H9 (cell line): ENCODE data around the gene PMP22. TPM values are rescaled to one million over a fixed set of nuclear protein-coding genes. Genes with fewer than 3 reads are reported as not detected.

ENCODE experiments used
- DNase-seq: peaks from one replicate; pipeline ENCODE4 v3.0.0-alpha.2; 2017
- H2AFZ ChIP-seq: one replicate; pipeline ENCODE4 v1.6.1; 2013; ENCODE audit warnings: mild to moderate bottlenecking, low read length, control low read depth, moderate library complexity
- H2AK5ac ChIP-seq: 2 replicates; pipeline ENCODE4 v1.6.1; 2013; ENCODE audit warnings: low read length, control low read depth, mixed read lengths; ENCODE audit not compliant: insufficient read length
- H2BK120ac ChIP-seq: one replicate; pipeline ENCODE4 v1.6.1; 2013; ENCODE audit warnings: low read depth, mild to moderate bottlenecking, low read length, control low read depth, inconsistent platforms; ENCODE audit not compliant: poor library complexity, severe bottlenecking
- H2BK12ac ChIP-seq: 2 replicates; pipeline ENCODE4 v1.6.1; 2013; ENCODE audit warnings: low read length, control low read depth, mixed read lengths, low read depth; ENCODE audit not compliant: insufficient read length
- H2BK15ac ChIP-seq: 2 replicates; pipeline ENCODE4 v1.6.1; 2013; ENCODE audit warnings: low read depth, low read length, control low read depth
- H2BK20ac ChIP-seq: one replicate; pipeline ENCODE4 v1.6.1; 2013; ENCODE audit warnings: low read depth, mild to moderate bottlenecking, low read length, control low read depth, inconsistent platforms; ENCODE audit not compliant: poor library complexity, severe bottlenecking
- H2BK5ac ChIP-seq: 2 replicates; pipeline ENCODE4 v1.6.1; 2013; ENCODE audit warnings: low read length, control low read depth, mixed read lengths; ENCODE audit not compliant: insufficient read length
- H3K14ac ChIP-seq: 2 replicates; pipeline ENCODE4 v1.6.1; 2013; ENCODE audit warnings: low read length, control low read depth; ENCODE audit not compliant: insufficient read depth
- H3K18ac ChIP-seq: 2 replicates; pipeline ENCODE4 v1.6.1; 2013; ENCODE audit warnings: low read depth, mild to moderate bottlenecking, mixed read lengths, low read length, control low read depth; ENCODE audit not compliant: insufficient read length
- H3K23ac ChIP-seq: 2 replicates; pipeline ENCODE4 v1.6.1; 2013; ENCODE audit warnings: low read length, control low read depth, mixed read lengths, low read depth; ENCODE audit not compliant: insufficient read length
- H3K23me2 ChIP-seq: 2 replicates; pipeline ENCODE4 v1.6.1; 2013; ENCODE audit warnings: low read depth, mild to moderate bottlenecking, mixed read lengths, low read length, control low read depth; ENCODE audit not compliant: insufficient read length, poor library complexity, severe bottlenecking
- H3K27ac ChIP-seq: 2 replicates; pipeline ENCODE4 v1.5.1; 2013; ENCODE audit warnings: low read length, control low read depth, mixed read lengths, low read depth; ENCODE audit not compliant: insufficient read length
- H3K27me3 ChIP-seq: 2 replicates; pipeline ENCODE4 v1.6.1; 2013; ENCODE audit warnings: low read length, control low read depth, inconsistent platforms; ENCODE audit not compliant: insufficient read depth
- H3K4ac ChIP-seq: 2 replicates; pipeline ENCODE4 v1.6.1; 2013; ENCODE audit warnings: low read depth, mild to moderate bottlenecking, control low read depth, inconsistent platforms, low read length, moderate library complexity
- H3K4me1 ChIP-seq: 2 replicates; pipeline ENCODE4 v1.6.1; 2013; ENCODE audit warnings: low read length, control low read depth, inconsistent platforms; ENCODE audit not compliant: insufficient read depth
- H3K4me2 ChIP-seq: 2 replicates; pipeline ENCODE4 v1.6.1; 2013; ENCODE audit warnings: low read length, control low read depth, mixed read lengths; ENCODE audit not compliant: insufficient read length, insufficient read depth
- H3K56ac ChIP-seq: 2 replicates; pipeline ENCODE4 v1.6.1; 2013; ENCODE audit warnings: low read depth, mild to moderate bottlenecking, mixed read lengths, low read length, control low read depth; ENCODE audit not compliant: insufficient read length
- H3K79me1 ChIP-seq: 2 replicates; pipeline ENCODE4 v1.6.1; 2013; ENCODE audit warnings: low read depth, mild to moderate bottlenecking, moderate library complexity, low read length, control low read depth, inconsistent platforms; ENCODE audit not compliant: insufficient read depth, poor library complexity, severe bottlenecking
- H3K79me2 ChIP-seq: 2 replicates; pipeline ENCODE4 v1.6.1; 2013; ENCODE audit warnings: low read length, control low read depth, inconsistent platforms; ENCODE audit not compliant: insufficient read depth
- H3K9ac ChIP-seq: 2 replicates; pipeline ENCODE4 v1.6.1; 2013; ENCODE audit warnings: low read length, control low read depth, mixed read lengths; ENCODE audit not compliant: insufficient read length; ENCODE audit errors: extremely low read depth
- H3K9me3 ChIP-seq: one replicate; pipeline ENCODE4 v1.6.1; 2013; ENCODE audit warnings: low read depth, low read length, inconsistent platforms; ENCODE audit not compliant: control insufficient read depth
- H3T11ph ChIP-seq: one replicate; pipeline ENCODE4 v1.6.1; 2013; ENCODE audit warnings: mild to moderate bottlenecking, low read length, control low read depth, inconsistent platforms
- H4K20me1 ChIP-seq: one replicate; pipeline ENCODE4 v1.6.1; 2013; ENCODE audit not compliant: control insufficient read depth, insufficient read length, insufficient read depth
- H4K5ac ChIP-seq: 2 replicates; pipeline ENCODE4 v1.6.1; 2013; ENCODE audit warnings: low read depth, mild to moderate bottlenecking, mixed read lengths, low read length, control low read depth; ENCODE audit not compliant: insufficient read length
- H4K8ac ChIP-seq: replicated peaks from 2 replicates; pipeline ENCODE4 v1.6.1; 2013; ENCODE audit warnings: low read length, control low read depth, mixed read lengths, low read depth; ENCODE audit not compliant: insufficient read length
- H4K91ac ChIP-seq: 2 replicates; pipeline ENCODE4 v1.6.1; 2013; ENCODE audit warnings: low read depth, mild to moderate bottlenecking, moderate library complexity, mixed read lengths, low read length, control low read depth; ENCODE audit not compliant: insufficient read length
- H3K27ac Mint-ChIP-seq, 3 experiments: 2 replicates in 2 of 3; 3 replicates in 1 of 3; pipeline ENCODE4 v1.8.0; 2020 to 2021; ENCODE audit warnings: mixed read lengths in 3 of 3, mild to moderate bottlenecking in 1 of 3, moderate library complexity in 1 of 3
- H3K27me3 Mint-ChIP-seq: 2 replicates; pipeline ENCODE4 v1.8.0; 2021; ENCODE audit warnings: low read depth, mild to moderate bottlenecking, moderate library complexity, mixed read lengths
- H3K36me3 Mint-ChIP-seq, 3 experiments: 2 replicates in 2 of 3; 3 replicates in 1 of 3; pipeline ENCODE4 v1.8.0; 2020 to 2021; ENCODE audit warnings: low read depth in 3 of 3, mixed read lengths in 3 of 3; ENCODE audit not compliant: insufficient read depth in 1 of 3
- H3K4me1 Mint-ChIP-seq, 2 experiments: 2 replicates each; pipeline ENCODE4 v1.8.0; 2020; ENCODE audit warnings: mixed read lengths in 2 of 2
- H3K4me3 Mint-ChIP-seq, 2 experiments: 2 replicates in 1 of 2; 3 replicates in 1 of 2; pipeline ENCODE4 v1.8.0; 2020 to 2021; ENCODE audit warnings: mild to moderate bottlenecking in 2 of 2, mixed read lengths in 2 of 2, moderate library complexity in 1 of 2
- H3K9me3 Mint-ChIP-seq, 2 experiments: 2 replicates in 1 of 2; 3 replicates in 1 of 2; pipeline ENCODE4 v1.8.0; 2020; ENCODE audit warnings: mild to moderate bottlenecking in 2 of 2, mixed read lengths in 2 of 2, moderate library complexity in 1 of 2
- CTCF ChIP-seq: fragments of 200-600 bp; sonication (generic); conservative IDR thresholded peaks from 3 replicates; pipeline ENCODE4 v1.8.0; 2021; ENCODE audit warnings: antibody characterized with exemption, mild to moderate bottlenecking
- WGBS: extraction: QIAGEN DNeasy Blood & Tissue Kit; methylation state at CpG from one replicate; pipeline ENCODE4 v1.1.7; 2013; ENCODE audit warnings: missing lambda C conversion rate, low lambda C conversion rate, mixed read lengths; ENCODE audit not compliant: insufficient read length; ENCODE audit errors: extremely low coverage; 5-methylcytosine and 5-hydroxymethylcytosine counted together
- total RNA-seq: library from RNA; stranded (reverse); gene quantifications from 2 replicates; pipeline ENCODE4 v1.2.1, GENCODE V29; 2021

PMP22 gene
- total RNA-seq, 1 experiment from 2014 or later = 1.5 TPM

DNA sequence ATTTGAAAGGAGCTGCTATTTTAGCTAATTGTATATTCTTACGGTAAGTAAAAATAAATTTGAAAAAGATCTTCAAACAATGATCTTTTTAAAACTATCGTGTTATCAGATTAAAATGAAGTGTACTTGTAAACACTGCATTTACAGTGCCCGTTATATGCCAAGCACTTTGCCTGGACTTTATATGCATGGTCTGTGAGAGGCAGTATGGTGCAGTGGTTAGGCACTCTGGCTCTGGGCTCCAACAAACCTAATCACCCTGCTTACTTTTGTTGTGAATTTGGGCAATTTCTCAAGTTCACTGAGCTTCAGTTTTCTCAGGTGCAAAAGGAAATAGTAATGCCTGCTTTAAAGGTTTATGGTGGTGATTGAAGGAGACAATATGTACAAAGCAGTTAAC, 1.4 kb downstream of the PMP22 start:
- no peak overlapping the region for H3K14ac ChIP-seq
- H3K23me2 ChIP-seq = peaks cover 25% of the 10 kb centered on the region
- no peak overlapping the region for H3K27ac ChIP-seq
- no peak overlapping the region for H3K4ac ChIP-seq
- no peak overlapping the region for H2BK5ac ChIP-seq
- H3K56ac ChIP-seq = no peak overlapping the region
- H2BK20ac ChIP-seq = no peak overlapping the region
- Mint-ChIP-seq H3K36me3 (no peaks in the 10 kb centered on the region; a peak in 1 of 7 replicates), H3K27me3 (peaks cover 100% of the 10 kb centered on the region), H3K9me3 (no peaks in the 10 kb centered on the region; a peak in 1 of 5 replicates), H3K4me3 (peak overlapping the region in 1 of 2 experiments; percentile 90; a peak in 1 of 5 replicates), H3K4me1 (peaks cover 22% of the 10 kb centered on the region in 2 experiments), H3K27ac (no peak overlapping the region)
- H2BK12ac ChIP-seq = no peak overlapping the region
- no peaks in the 10 kb centered on the region for H3K4me1 ChIP-seq
- no peak overlapping the region for H3T11ph ChIP-seq
- no peak overlapping the region for H3K9ac ChIP-seq
- no peaks in the 10 kb centered on the region for H4K20me1 ChIP-seq
- no peak overlapping the region for H2AFZ ChIP-seq
- H4K5ac ChIP-seq = no peak overlapping the region
- H2BK15ac ChIP-seq = no peak overlapping the region
- no peak overlapping the region for H3K4me2 ChIP-seq
- H3K23ac ChIP-seq = no peak overlapping the region
- no peak overlapping the region for H2AK5ac ChIP-seq
- H3K9me3 ChIP-seq = no peaks in the 10 kb centered on the region
- no peak for TF ChIP-seq CTCF
- no peaks in the 10 kb centered on the region for H3K79me2 ChIP-seq
- no CpG with 5 or more reads among the region's 3 CpGs for WGBS
- no peaks in the 10 kb centered on the region for H3K79me1 ChIP-seq
- no peak overlapping the region for H2BK120ac ChIP-seq
- peaks cover 41% of the 10 kb centered on the region for H3K27me3 ChIP-seq
- no peak overlapping the region for H4K91ac ChIP-seq
- H3K18ac ChIP-seq = no peak overlapping the region
- DNase-seq = peak; percentile 8
- H4K8ac ChIP-seq = no peak overlapping the region
